Endothelial cell of coronary artery (primary cell): ENCODE results near the gene KRTAP12-4. TPM values are rescaled to one million over a fixed set of nuclear protein-coding genes. Genes with fewer than 3 reads are reported as not detected.

Experiments
- total RNA-seq: library from RNA; depleted of rRNA; stranded (reverse); fragments of >200 nt; gene quantifications from 2 replicates; pipeline ENCODE4 v1.2.3, GENCODE V29; 2014

Gene KRTAP12-4
- not detected in 2 replicates for total RNA-seq

GRCh38 chr21:44654576-44655175 is at the start of gene KRTAP12-4:
KRTAP12-4 (minus strand) TSS chr21:44654659; CDS start chr21:44654614, 45 bp downstream.

GRCh38 chr21:44697172-44697810 is 42.8 kb upstream of the KRTAP12-4 start, which contains the start of gene KRTAP10-12:
KRTAP10-12 (plus strand) TSS chr21:44697172; CDS start chr21:44697202, 30 bp downstream.

GRCh38 chr21:44681861-44682579 is 27.6 kb upstream of the KRTAP12-4 start, which contains the start of gene KRTAP12-1:
KRTAP12-1 (minus strand) TSS chr21:44682163; CDS start chr21:44682123, 40 bp downstream.

GRCh38 chr21:44666401-44667320 is 12.2 kb upstream of the KRTAP12-4 start, which contains the start of gene KRTAP12-2:
KRTAP12-2 (minus strand) TSS chr21:44666927; CDS start chr21:44666886, 41 bp downstream.

GRCh38 chr21:44657635-44658540 is 3.4 kb upstream of the KRTAP12-4 start, which contains the start of gene KRTAP12-3:
KRTAP12-3 (plus strand) TSS chr21:44657932; CDS start chr21:44657980, 48 bp downstream.

GRCh38 chr21:44646366-44647221 is 7.9 kb downstream of the KRTAP12-4 start, which contains the start of gene KRTAP10-11:
KRTAP10-11 (plus strand) TSS chr21:44646414; CDS start chr21:44646459, 45 bp downstream.

GRCh38 chr21:44637018-44637850 is 17.2 kb downstream of the KRTAP12-4 start, which contains the start of gene KRTAP10-10:
KRTAP10-10 (plus strand) TSS chr21:44637356; CDS start chr21:44637418, 62 bp downstream.

GRCh38 chr21:44626673-44627143 is 27.8 kb downstream of the KRTAP12-4 start, which contains the start of gene KRTAP10-9:
KRTAP10-9 (plus strand) TSS chr21:44627093; CDS start chr21:44627172, 79 bp downstream.

GRCh38 chr21:44612029-44612486 is 42.4 kb downstream of the KRTAP12-4 start, which contains the start of gene KRTAP10-8:
KRTAP10-8 (plus strand) TSS chr21:44612079; CDS start chr21:44612101, 22 bp downstream.

Other genes with a start within 250 kb of the KRTAP12-4 start
- gene LRRC3, start 199.1 kb downstream of the KRTAP12-4 start, total RNA-seq: 0.99 and 1.2 TPM in 2 replicates
- gene KRTAP10-1, start 114.5 kb downstream of the KRTAP12-4 start, total RNA-seq: not detected in 2 replicates
- not detected in 2 replicates for gene KRTAP10-2, start 103.2 kb downstream of the KRTAP12-4 start, total RNA-seq
- gene KRTAP10-3, start 95.9 kb downstream of the KRTAP12-4 start, total RNA-seq: not detected in 2 replicates
- gene KRTAP10-4, start 80.9 kb downstream of the KRTAP12-4 start, total RNA-seq: not detected in 2 replicates
- gene KRTAP10-5, start 74.1 kb downstream of the KRTAP12-4 start, total RNA-seq: not detected in 2 replicates
- not detected in 2 replicates for gene KRTAP10-6, start 62.2 kb downstream of the KRTAP12-4 start, total RNA-seq
- not detected in 2 replicates for gene KRTAP10-7, start 54.1 kb downstream of the KRTAP12-4 start, total RNA-seq
- gene KRTAP10-8, start 42.6 kb downstream of the KRTAP12-4 start, total RNA-seq: not detected in 2 replicates
- not detected in 2 replicates for gene KRTAP10-9, start 27.6 kb downstream of the KRTAP12-4 start, total RNA-seq
- gene KRTAP10-10, start 17.3 kb downstream of the KRTAP12-4 start, total RNA-seq: not detected in 2 replicates
- not detected in 2 replicates for gene KRTAP10-11, start 8.2 kb downstream of the KRTAP12-4 start, total RNA-seq
- not detected in 2 replicates for gene KRTAP12-3, start 3.3 kb upstream of the KRTAP12-4 start, total RNA-seq
- not detected in 2 replicates for gene KRTAP12-2, start 12.3 kb upstream of the KRTAP12-4 start, total RNA-seq
- gene KRTAP12-1, start 27.5 kb upstream of the KRTAP12-4 start, total RNA-seq: not detected in 2 replicates
- not detected in 2 replicates for gene KRTAP10-12, start 42.5 kb upstream of the KRTAP12-4 start, total RNA-seq
- gene TSPEAR, start 56.9 kb upstream of the KRTAP12-4 start, total RNA-seq: not detected in 2 replicates
- gene UBE2G2, start 147.2 kb upstream of the KRTAP12-4 start, total RNA-seq: 76.3 and 103 TPM in 2 replicates
- 77.2 and 91.3 TPM in 2 replicates for gene SUMO3, start 163.4 kb upstream of the KRTAP12-4 start, total RNA-seq
- gene PTTG1IP, start 219.0 kb upstream of the KRTAP12-4 start, total RNA-seq: 299 and 366 TPM in 2 replicates